ENCODE results near the gene CPNE5.

- TF ChIP-seq HOXB13 (CRISPR knock-in tag; IDR thresholded peaks at IDR 0.05; ENCODE audit: low read depth) (no peak), MYC (IDR thresholded peaks at IDR 0.05; ENCODE audit: borderline replicate concordance, low read length) (no peak), KDM1A (IDR thresholded peaks at IDR 0.05; ENCODE audit: low read depth) (no peak), POLR2A (IDR thresholded peaks at IDR 0.05; ENCODE audit: low read length) (no peak), RAD21 (conservative IDR thresholded peaks at IDR 0.05 in 1 of 2, IDR thresholded peaks at IDR 0.05 in 1 of 2) (no peak), ESRRA (IDR thresholded peaks at IDR 0.05; ENCODE audit: borderline replicate concordance, low read length) (no peak), GATA3 (IDR thresholded peaks at IDR 0.05; ENCODE audit: borderline replicate concordance) (no peak), MAX (IDR thresholded peaks at IDR 0.05) (no peak), MAFK (IDR thresholded peaks at IDR 0.05; ENCODE audit: partially characterized antibody) (no peak), CHD4 (IDR thresholded peaks at IDR 0.05; ENCODE audit: borderline replicate concordance) (no peak), CEBPB (IDR thresholded peaks at IDR 0.05) (no peak), KDM5A (IDR thresholded peaks at IDR 0.05) (no peak)
- TF ChIP-seq, protein P1, sequence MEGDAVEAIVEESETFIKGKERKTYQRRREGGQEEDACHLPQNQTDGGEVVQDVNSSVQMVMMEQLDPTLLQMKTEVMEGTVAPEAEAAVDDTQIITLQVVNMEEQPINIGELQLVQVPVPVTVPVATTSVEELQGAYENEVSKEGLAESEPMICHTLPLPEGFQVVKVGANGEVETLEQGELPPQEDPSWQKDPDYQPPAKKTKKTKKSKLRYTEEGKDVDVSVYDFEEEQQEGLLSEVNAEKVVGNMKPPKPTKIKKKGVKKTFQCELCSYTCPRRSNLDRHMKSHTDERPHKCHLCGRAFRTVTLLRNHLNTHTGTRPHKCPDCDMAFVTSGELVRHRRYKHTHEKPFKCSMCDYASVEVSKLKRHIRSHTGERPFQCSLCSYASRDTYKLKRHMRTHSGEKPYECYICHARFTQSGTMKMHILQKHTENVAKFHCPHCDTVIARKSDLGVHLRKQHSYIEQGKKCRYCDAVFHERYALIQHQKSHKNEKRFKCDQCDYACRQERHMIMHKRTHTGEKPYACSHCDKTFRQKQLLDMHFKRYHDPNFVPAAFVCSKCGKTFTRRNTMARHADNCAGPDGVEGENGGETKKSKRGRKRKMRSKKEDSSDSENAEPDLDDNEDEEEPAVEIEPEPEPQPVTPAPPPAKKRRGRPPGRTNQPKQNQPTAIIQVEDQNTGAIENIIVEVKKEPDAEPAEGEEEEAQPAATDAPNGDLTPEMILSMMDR (IDR thresholded peaks at IDR 0.05), result no peak
These were observed 147.6 kb downstream of the CPNE5 start for GRCh38 chr6:36691612-36692011.
